Testis (tissue), 3 donors: Measurements from ENCODE around the gene TCERG1L. TPM values are rescaled to one million over a fixed set of nuclear protein-coding genes. Genes with fewer than 3 reads are reported as not detected.

ENCODE experiments used
- DNase-seq: peaks from one replicate; pipeline ENCODE4 v3.0.0-alpha.2; 2019
- H3K27ac ChIP-seq, 2 donors: fragments of 200-600 bp; sonication (generic); one replicate each; pipeline ENCODE4 v1.5.1; 2019
- H3K27me3 ChIP-seq: fragments of 200-600 bp; sonication (generic); one replicate; pipeline ENCODE4 v1.5.1; 2019
- H3K36me3 ChIP-seq: fragments of 200-600 bp; sonication (generic); one replicate; pipeline ENCODE4 v1.5.1; 2017; ENCODE audit warnings: low read depth; ENCODE audit errors: missing control alignments
- H3K4me1 ChIP-seq: fragments of 200-600 bp; sonication (generic); one replicate; pipeline ENCODE4 v1.5.1; 2019
- H3K4me3 ChIP-seq, 2 donors: fragments of 200-600 bp; sonication (generic); one replicate each; pipeline ENCODE4 v1.5.1; 2017 to 2019
- H3K9me3 ChIP-seq: fragments of 200-600 bp; sonication (generic); one replicate; pipeline ENCODE4 v1.5.1; 2017
- POLR2A ChIP-seq: fragments of 450-650 bp; IDR thresholded peaks from one replicate; pipeline ENCODE4 v1.6.1; 2017; ENCODE audit warnings: antibody characterized with exemption, mild to moderate bottlenecking, moderate library complexity
- WGBS, 2 donors: methylation state at CpG; one replicate each; pipeline ENCODE4 v1.1.5; 2018; 5-methylcytosine and 5-hydroxymethylcytosine counted together
- intact Hi-C: fragments of 100-400 bp; cut with DNase I; formaldehyde crosslinking; loops from one replicate; pipeline ENCODE4 v1.15.1; 2023; ENCODE audit warnings: low total_unique reads
- polyA plus RNA-seq: library from polyadenylated mRNA; stranded (reverse); fragments of 350-450 nt; fragmentation: Illumina TruSeq; extraction: RNeasy Lipid Tissue Mini Kit (QIAGEN cat#74804); gene quantifications from one replicate; pipeline ENCODE4 v1.2.3, GENCODE V29; 2014; ENCODE audit warnings: low read depth, low replicate concordance; ENCODE audit not compliant: insufficient read depth
- total RNA-seq, 2 donors: library from RNA; depleted of rRNA; stranded (reverse); fragments of >200 nt; gene quantifications; one replicate each; pipeline ENCODE4 v1.2.3, GENCODE V29; 2016
- TF ChIP-seq, protein P1 (sequence below), 3 experiments: fragments of 450-650 bp in 2 of 3; fragments of 200-600 bp in 1 of 3; sonication (generic) in 1 of 3; IDR thresholded peaks; one replicate each; pipeline ENCODE4 v1.5.1; 2016 to 2019; ENCODE audit warnings: antibody characterized with exemption in 3 of 3, mild to moderate bottlenecking in 2 of 3, moderate library complexity in 1 of 3

Gene TCERG1L
- total and polyA plus RNA-seq, 3 donors from 2014 or later, result 3.0 to 8.3 (median 7.7) TPM

DNA sequence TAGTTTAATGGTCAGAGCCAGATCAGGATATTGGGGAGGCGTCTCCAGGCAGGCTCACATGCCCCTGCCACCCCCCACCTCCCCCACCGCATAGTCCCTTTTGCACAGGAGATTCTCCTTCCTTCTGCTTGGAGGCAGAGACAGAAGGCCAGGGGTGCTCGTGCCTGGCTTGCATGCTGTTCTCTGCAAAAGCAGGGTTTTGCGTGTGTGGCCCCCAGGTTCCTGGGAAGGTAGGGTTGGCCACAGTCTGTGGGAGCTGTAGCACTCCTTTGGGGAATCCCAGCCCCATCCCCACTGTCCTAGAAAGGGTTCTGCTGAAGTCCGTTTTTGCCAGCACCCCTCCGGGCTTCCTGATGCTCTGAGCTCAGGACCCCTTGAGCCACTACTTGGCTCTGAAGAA, 1.9 kb upstream of the TCERG1L start:
- no peak for DNase-seq
- H3K4me3 ChIP-seq, result no peak overlapping the region
- no peak for TF ChIP-seq POLR2A
- TF ChIP-seq, protein P1, sequence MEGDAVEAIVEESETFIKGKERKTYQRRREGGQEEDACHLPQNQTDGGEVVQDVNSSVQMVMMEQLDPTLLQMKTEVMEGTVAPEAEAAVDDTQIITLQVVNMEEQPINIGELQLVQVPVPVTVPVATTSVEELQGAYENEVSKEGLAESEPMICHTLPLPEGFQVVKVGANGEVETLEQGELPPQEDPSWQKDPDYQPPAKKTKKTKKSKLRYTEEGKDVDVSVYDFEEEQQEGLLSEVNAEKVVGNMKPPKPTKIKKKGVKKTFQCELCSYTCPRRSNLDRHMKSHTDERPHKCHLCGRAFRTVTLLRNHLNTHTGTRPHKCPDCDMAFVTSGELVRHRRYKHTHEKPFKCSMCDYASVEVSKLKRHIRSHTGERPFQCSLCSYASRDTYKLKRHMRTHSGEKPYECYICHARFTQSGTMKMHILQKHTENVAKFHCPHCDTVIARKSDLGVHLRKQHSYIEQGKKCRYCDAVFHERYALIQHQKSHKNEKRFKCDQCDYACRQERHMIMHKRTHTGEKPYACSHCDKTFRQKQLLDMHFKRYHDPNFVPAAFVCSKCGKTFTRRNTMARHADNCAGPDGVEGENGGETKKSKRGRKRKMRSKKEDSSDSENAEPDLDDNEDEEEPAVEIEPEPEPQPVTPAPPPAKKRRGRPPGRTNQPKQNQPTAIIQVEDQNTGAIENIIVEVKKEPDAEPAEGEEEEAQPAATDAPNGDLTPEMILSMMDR (IDR thresholded peaks at IDR 0.05), result no peak
- H3K27ac ChIP-seq, result no peak overlapping the region
- H3K9me3 ChIP-seq, result no peaks in the 10 kb centered on the region
- intact Hi-C loops, result no loop called here
- no peaks in the 10 kb centered on the region for H3K36me3 ChIP-seq
- peaks cover 5% of the 10 kb centered on the region for H3K4me1 ChIP-seq
- no peaks in the 10 kb centered on the region for H3K27me3 ChIP-seq
- WGBS, 2 donors, result 50 to 64% methylated on average over 6 of the region's 6 CpGs

DNA sequence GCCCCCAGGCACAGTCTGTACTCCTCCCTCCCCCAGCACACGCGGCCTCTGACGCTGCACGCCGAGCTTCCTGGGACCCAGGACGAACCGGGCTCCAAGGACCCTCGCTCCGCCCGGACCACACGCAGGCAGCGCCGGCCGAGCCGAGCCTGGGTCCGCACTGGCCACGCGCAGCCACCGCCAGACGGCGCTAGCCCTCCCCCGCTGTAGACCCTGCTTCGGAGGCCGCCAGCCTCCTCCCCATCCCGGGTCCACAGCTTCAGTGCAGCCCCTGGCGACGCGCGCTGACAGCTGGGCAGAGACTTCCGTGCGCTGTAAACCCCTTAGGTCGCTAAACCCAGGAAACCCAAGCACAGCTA, 936 bp upstream of the TCERG1L start:
- no peak for TF ChIP-seq POLR2A
- TF ChIP-seq, protein P1 (IDR thresholded peaks at IDR 0.05), result peak in 2 of 3 experiments; percentile 51 to 80
- no peaks in the 10 kb centered on the region for H3K27me3 ChIP-seq
- H3K9me3 ChIP-seq, result no peaks in the 10 kb centered on the region
- intact Hi-C loops, result no loop called here
- H3K36me3 ChIP-seq, result no peaks in the 10 kb centered on the region
- peak overlapping the region; percentile 55 to 76 for H3K4me3 ChIP-seq
- WGBS, 2 donors, result 1% methylated on average over 24 of the region's 32 CpGs; no CpG with 5 or more reads in 1 of the 2 donors
- H3K27ac ChIP-seq, result peak overlapping the region; percentile 21 to 41
- peaks cover 5% of the 10 kb centered on the region for H3K4me1 ChIP-seq
- peak; percentile 67 for DNase-seq

DNA sequence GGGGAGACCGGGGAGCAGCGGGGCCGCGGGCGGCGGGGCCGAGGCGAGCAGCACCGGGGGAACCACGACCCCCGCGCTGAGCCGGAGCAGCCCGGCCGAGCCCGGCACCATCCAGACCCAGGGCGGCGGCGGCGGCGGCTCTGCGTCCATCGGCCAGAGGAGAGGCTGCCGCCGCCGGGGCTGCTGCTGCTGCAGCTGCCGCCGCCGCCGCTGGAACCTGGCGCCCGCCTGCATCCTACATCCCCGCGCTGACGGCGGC, 190 bp downstream of the TCERG1L start:
- Histone ChIP-seq H3K4me3 (peak overlapping the region in 1 of 2 donors; percentile 55), H3K9me3 (no peaks in the 10 kb centered on the region), H3K4me1 (peaks cover 5% of the 10 kb centered on the region), H3K27ac (peak overlapping the region in 1 of 2 donors; percentile 2), H3K27me3 (no peaks in the 10 kb centered on the region), H3K36me3 (no peaks in the 10 kb centered on the region)
- no peak for DNase-seq
- 0% methylated on average over 9 of the region's 36 CpGs; no CpG with 5 or more reads in 1 of the 2 donors for WGBS, 2 donors
- intact Hi-C loops, result no loop called here
- TF ChIP-seq, protein P1 (IDR thresholded peaks at IDR 0.05), result no peak
- TF ChIP-seq POLR2A, result no peak

DNA sequence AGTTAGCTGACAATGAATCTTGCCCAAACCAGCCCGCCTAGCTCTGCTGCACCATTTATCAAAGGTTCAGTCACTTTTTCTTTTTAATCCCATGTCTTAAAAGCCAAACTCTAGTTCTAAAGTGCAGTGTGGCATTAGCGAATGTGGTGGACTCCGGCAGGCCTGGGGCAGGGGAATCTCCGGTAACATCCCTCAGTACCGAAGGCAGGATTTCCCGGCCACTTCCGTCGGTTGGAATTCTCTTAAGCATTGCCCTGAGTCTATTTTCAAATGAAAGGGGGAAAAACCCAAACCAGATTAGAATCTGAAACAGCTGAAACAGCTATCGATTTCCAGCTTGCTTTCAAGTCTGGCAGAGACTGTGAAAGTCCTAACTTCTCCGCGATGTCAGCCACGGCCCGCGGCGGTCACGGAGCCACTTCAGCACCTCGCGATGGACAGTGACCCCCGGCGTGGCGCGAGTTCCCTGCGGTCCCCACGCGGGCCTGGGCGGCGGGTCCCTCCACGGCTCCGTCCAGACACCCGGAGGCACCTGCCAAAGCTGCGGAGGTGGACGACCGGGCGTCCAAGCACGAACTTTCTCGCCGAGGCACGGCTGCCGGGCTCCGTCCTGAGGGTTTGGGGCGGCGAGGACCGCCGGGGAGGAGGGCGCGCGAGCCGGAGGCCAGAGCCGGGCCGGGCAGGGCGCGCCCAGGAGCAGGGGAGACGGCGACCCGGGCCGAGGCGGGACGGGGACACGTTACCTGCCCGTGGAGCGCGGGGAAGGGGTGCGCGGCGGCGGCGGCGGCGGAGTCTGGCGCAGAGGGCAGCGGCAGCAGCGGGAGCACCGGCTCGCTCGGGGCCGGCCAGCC, 745 bp downstream of the TCERG1L start:
- TF ChIP-seq POLR2A, result no peak
- TF ChIP-seq, protein P1 (IDR thresholded peaks at IDR 0.05), result no peak
- Histone ChIP-seq H3K27me3 (no peaks in the 10 kb centered on the region), H3K36me3 (no peaks in the 10 kb centered on the region), H3K27ac (peak overlapping the region in 1 of 2 donors; percentile 2), H3K4me3 (peak overlapping the region; percentile 50 to 55), H3K4me1 (peaks cover 5% of the 10 kb centered on the region), H3K9me3 (no peaks in the 10 kb centered on the region)
- intact Hi-C loops, result no loop called here
- WGBS, 2 donors, result 2 to 4% methylated on average over 19 to 69 of the region's 76 CpGs
- peak; percentile 51 for DNase-seq

DNA sequence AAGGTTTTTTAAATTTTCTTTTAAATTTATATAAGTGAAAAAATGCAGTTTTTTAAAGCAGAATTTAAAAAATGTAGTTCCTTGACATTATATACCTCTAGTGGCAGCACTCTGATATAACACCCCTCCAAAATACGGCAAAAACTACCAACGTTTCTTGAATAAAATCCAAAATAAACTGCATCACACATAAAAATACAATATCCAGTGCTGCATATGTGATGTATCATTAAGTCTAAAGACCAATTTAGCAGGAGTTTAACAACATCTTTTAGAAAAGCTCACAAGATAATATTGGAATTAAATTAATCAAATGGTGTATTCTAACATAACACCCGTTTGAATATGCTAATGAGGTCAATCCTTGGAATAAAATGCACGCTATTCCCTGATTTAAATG, 1.4 kb downstream of the TCERG1L start:
- 6 to 11% methylated on average over 4 of the region's 4 CpGs for WGBS, 2 donors
- no peak for TF ChIP-seq POLR2A
- TF ChIP-seq, protein P1 (IDR thresholded peaks at IDR 0.05), result peak in 1 of 3 experiments; percentile 64
- H3K4me3 ChIP-seq, result peak overlapping the region; percentile 50 to 55
- H3K9me3 ChIP-seq, result no peaks in the 10 kb centered on the region
- intact Hi-C loops, result no loop called here
- H3K4me1 ChIP-seq, result peaks cover 5% of the 10 kb centered on the region
- H3K27ac ChIP-seq, result no peak overlapping the region
- no peaks in the 10 kb centered on the region for H3K36me3 ChIP-seq
- DNase-seq, result no peak
- H3K27me3 ChIP-seq, result no peaks in the 10 kb centered on the region
